AG10803 (cell line): ENCODE data around the gene BTN1A1.
"Not testable (repeated sequence)": the region's sequence is repeated elsewhere in the genome, so short reads cannot be mapped to it uniquely, and the experiment has no call there.

Source experiments
- DNase-seq: peaks from one replicate; pipeline ENCODE4 v3.0.0; 2010; ENCODE audit warnings: low read depth
- H3K4me3 ChIP-seq: 2 replicates; pipeline ENCODE4 v1.5.1; 2011; ENCODE audit warnings: mild to moderate bottlenecking, low read length, control low read depth
- CTCF ChIP-seq: conservative IDR thresholded peaks from 2 replicates; pipeline ENCODE4 v1.5.1; 2011; ENCODE audit warnings: mild to moderate bottlenecking, low read length, control low read depth, inconsistent platforms

The BTN1A1 gene

DNA sequence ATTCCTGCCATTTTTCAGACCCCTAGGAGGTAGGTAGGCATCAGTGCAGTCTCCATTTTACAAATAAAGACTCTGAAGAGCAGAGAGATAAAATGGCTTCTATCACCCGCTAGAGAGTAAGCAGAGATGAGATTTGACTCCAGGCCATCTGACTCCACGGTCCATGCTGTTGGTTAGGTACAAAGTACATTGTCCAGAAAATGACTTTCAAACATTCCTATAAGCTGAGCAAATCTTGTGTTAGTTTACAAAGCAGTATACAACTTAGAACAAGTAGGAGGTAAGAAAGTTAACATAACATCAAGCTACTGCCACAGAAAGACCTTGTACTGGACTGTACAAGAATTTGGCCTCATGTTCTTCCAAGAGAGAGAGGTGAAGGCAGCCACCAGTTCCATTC is 14.9 kb downstream of the BTN1A1 start:
- no peak for DNase-seq
- H3K4me3 ChIP-seq, result no peak overlapping the region
- no peak for TF ChIP-seq CTCF

GRCh38 chr6:26516481-26517427 is 16.7 kb downstream of the BTN1A1 start:
- no peak for DNase-seq
- H3K4me3 ChIP-seq, result no peak overlapping the region
- TF ChIP-seq CTCF, result no peak

DNA sequence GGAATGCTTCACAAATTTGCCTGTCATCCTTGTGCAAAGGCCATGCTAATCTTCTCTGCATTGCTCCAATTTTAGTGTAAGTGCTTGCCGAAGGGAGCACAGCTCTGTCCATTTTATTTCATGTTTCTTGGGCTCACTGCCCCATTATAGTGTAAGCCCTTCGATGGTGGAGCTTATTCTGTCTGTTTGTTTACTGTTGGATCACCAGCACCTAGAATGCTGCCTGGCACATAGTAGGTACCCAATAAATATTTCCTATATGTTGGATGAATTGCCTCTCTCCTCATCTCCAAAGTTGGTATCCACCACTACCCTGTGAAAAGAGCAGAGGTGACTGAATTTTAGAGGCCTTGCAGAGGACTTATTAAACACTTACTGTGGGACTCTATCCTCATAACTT is 19.3 kb downstream of the BTN1A1 start:
- no peak overlapping the region for H3K4me3 ChIP-seq
- no peak for TF ChIP-seq CTCF
- no peak for DNase-seq

DNA sequence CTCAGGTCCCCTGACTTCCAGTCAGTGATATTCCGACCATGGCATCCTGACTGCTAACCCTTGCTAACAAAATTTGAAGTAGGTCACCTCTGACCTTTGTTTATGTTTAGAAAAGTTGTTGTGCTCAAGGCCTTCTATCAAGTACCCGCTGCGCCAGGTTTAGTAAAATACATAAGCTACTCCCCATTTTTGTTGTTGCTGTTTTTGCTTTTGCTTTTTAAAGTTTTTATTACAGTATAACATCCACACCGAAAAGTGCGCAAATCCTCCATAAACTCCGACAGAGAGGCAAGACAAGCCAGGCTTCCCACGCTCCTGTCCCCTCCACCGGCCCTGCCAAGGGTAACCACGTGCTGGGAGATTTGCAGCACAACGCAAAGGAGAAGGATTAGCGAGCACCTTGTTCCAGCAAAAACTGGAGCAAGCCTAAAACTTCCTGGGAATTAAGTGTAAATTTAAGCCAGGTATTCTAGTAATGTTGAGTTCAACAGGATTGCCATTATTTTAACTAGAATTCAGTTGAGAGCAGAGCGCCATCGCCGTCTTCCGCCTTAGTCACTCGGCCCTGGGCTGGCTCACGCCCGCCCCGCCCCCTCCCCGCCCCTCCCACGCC is 20.2 kb downstream of the BTN1A1 start:
- TF ChIP-seq CTCF, result no peak
- H3K4me3 ChIP-seq, result peak overlapping the region; percentile 60
- DNase-seq, result no peak

GRCh38 chr6:26520850-26521599 is 20.9 kb downstream of the BTN1A1 start:
- H3K4me3 ChIP-seq, result peak overlapping the region; percentile 60
- no peak for TF ChIP-seq CTCF
- peak; percentile 86 for DNase-seq

DNA sequence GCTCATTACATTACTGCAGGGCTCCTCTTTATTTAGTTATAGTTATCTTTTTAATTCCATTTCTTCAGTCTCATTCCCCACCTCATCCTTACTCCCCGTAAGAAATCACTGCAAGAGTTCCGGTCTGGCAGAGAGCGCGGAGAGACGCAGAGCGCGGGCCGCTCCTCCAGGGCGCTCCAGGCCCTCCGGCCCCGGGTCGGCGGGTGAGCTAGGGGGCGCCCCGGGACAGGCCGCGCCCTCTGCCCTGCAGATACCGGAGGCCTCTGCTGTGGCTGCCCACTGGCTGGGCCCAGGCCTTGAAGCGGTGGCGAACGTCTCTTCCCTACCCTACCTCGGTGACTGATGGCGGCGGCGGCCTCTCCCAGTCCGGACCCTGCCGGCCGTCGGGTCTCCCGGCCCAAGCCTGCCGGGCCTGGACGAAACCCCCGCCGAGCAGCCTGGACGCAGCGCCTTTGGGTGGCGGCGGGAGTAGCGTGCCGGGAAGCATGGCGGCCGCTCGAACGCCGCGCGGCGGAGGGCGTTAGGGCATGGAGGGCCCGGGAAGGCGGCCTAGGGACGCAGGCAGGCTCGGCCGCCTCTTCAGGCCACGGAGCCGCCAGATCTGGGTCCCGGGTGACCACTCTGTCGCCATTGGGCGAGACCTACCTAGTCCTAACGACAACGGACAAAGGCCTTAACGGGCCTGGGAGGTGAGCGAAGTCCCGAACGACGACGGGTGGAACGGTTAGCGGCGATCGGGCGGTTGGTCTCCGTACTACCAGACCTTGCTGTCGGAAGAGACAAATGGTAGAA is 21.7 kb downstream of the BTN1A1 start:
- DNase-seq, result peak; percentile 87
- peak; percentile 16; the same call in 1 of the 2 replicates for TF ChIP-seq CTCF
- peak overlapping the region; percentile 60 for H3K4me3 ChIP-seq

DNA sequence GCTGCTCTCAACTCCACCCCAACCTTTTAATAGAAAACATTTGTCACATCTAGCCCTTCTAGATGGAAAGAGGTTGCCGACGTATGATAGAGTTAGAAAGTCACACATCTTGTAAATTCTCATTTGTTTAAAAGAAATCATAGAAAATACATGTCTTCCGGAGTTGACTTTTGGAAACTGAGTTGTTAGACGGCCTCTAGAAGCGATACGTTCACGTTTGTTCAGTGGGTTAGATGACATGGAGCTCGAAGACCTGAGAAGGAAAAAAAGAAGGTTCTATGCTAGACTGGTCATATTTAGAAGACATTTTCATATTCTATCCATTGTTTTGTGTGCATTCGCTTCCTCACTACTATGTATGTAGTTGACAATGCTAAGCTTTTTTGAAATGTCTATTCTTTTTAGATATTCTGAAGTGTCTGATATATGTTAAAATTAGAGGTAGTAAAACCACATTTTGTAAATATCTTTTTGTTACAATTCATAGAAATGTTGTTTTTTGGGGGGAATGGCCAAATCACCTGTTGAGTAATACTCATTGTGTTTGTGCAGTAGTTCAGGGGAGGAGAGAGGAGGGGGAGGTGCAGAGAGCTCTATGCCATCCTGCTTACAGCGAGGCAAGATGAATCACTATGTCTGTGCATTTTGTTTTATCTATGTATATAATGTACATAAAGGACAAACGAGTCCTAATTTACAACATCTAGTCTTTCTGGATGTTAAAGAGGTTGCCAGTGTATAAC is 22.6 kb downstream of the BTN1A1 start:
- DNase-seq, result not testable (repeated sequence)
- H3K4me3 ChIP-seq, result peak overlapping the region; percentile 60

DNA sequence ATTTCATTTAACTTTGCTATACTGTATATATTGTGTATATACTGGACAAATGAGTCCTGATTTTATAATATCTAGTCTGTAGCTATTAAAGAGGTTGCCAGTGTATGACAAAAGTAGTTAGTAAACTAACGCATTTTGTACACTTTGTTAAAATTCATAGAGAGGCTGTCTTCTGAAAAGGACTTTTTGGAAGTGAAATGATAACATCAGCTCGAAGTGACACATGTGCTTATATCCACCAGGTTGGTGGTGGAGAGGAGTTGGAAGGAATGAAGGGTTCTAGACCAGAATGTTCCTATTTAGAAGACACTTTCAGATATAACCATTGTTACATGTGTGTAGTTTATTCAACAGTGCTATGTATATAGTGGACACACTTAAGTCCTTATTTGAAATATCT is 24.2 kb downstream of the BTN1A1 start:
- not testable (repeated sequence) for H3K4me3 ChIP-seq, DNase-seq
